Caco-2 (cell line): Measurements from ENCODE around the gene OR6P1. TPM values are rescaled to one million over a fixed set of nuclear protein-coding genes. Genes with fewer than 3 reads are reported as not detected.

Experiments
- BruUV-seq: library from RNA; stranded (reverse); fragments of 400-500 nt; replicated peaks from 2 replicates; lab custom pipeline; 2021; lab: Mats Ljungman, UMichigan
- CTCF ChIA-PET: fragments of 300-600 bp; sonication (Branson Sonifier 250); formaldehyde crosslinking; loops from one replicate; lab custom pipeline; 2022; ENCODE audit warnings: antibody characterized with exemption; lab: Charles Lee
- POLR2A ChIA-PET: fragments of 300-600 bp; sonication (Branson Sonifier 250); formaldehyde crosslinking; loops from one replicate; lab custom pipeline; 2022; ENCODE audit warnings: antibody characterized with exemption; lab: Charles Lee
- DNase-seq, 2 experiments: peaks; one replicate each; pipeline versions ENCODE4 v3.0.0 to v3.0.0-alpha.2; 2020 to 2022
- H3K27me3 ChIP-seq: replicated peaks from 2 replicates; pipeline ENCODE4 v1.6.0; 2011; ENCODE audit warnings: low read length; ENCODE audit not compliant: control insufficient read depth, insufficient read depth
- H3K36me3 ChIP-seq: 2 replicates; pipeline ENCODE4 v1.5.1; 2011; ENCODE audit warnings: low read length; ENCODE audit not compliant: control insufficient read depth, insufficient read depth
- H3K4me1 ChIP-seq: fragments of 250-450 bp; sonication (Bioruptor Pico); 2 replicates; pipeline ENCODE4 v1.5.1; 2020; ENCODE audit warnings: mild to moderate bottlenecking
- H3K4me3 ChIP-seq: 2 replicates; pipeline ENCODE4 v1.5.1; 2011; ENCODE audit warnings: low read depth, mild to moderate bottlenecking, control low read depth, low read length
- H3K9me3 ChIP-seq: fragments of 250-450 bp; sonication (Bioruptor Pico); 2 replicates; pipeline ENCODE4 v1.5.1; 2020; ENCODE audit warnings: mild to moderate bottlenecking, moderate library complexity
- H3K27ac Mint-ChIP-seq: one replicate; pipeline ENCODE4 v1.8.0; 2022; ENCODE audit warnings: mixed read lengths; ENCODE audit not compliant: unreplicated experiment
- H3K27me3 Mint-ChIP-seq: one replicate; pipeline ENCODE4 v1.8.0; 2022; ENCODE audit warnings: mixed read lengths; ENCODE audit not compliant: insufficient read depth, unreplicated experiment
- H3K36me3 Mint-ChIP-seq: one replicate; pipeline ENCODE4 v1.8.0; 2022; ENCODE audit warnings: mild to moderate bottlenecking, mixed read lengths; ENCODE audit not compliant: insufficient read depth, unreplicated experiment
- H3K4me1 Mint-ChIP-seq: one replicate; pipeline ENCODE4 v1.8.0; 2022; ENCODE audit warnings: low read depth, mixed read lengths; ENCODE audit not compliant: unreplicated experiment
- H3K4me3 Mint-ChIP-seq: one replicate; pipeline ENCODE4 v1.8.0; 2022; ENCODE audit warnings: mild to moderate bottlenecking, moderate library complexity, mixed read lengths; ENCODE audit not compliant: unreplicated experiment
- H3K9me3 Mint-ChIP-seq: one replicate; pipeline ENCODE4 v1.8.0; 2022; ENCODE audit warnings: mixed read lengths; ENCODE audit not compliant: unreplicated experiment
- intact Hi-C: fragments of 100-400 bp; cut with micrococcal nuclease; formaldehyde crosslinking; loops from one replicate; pipeline ENCODE4 v1.10.0; 2022; ENCODE audit not compliant: unreplicated experiment
- total RNA-seq: library from RNA; stranded (reverse); gene quantifications from 2 replicates; pipeline ENCODE4 v1.2.3, GENCODE V29; 2022
- TF ChIP-seq, protein P1 (sequence below), 2 experiments: fragments of 200-600 bp in 1 of 2; IDR thresholded peaks; 1 replicate in 1 of 2; 2 replicates in 1 of 2; pipeline versions ENCODE4 v1.5.1 to v1.8.0; 2011 to 2022; ENCODE audit warnings: antibody characterized with exemption in 1 of 2, control low read depth in 1 of 2, inconsistent platforms in 1 of 2, low read depth in 1 of 2, low read length in 1 of 2, mild to moderate bottlenecking in 1 of 2, moderate library complexity in 1 of 2; ENCODE audit not compliant: insufficient read depth in 1 of 2, severe bottlenecking in 1 of 2, unreplicated experiment in 1 of 2

Gene OR6P1
- total RNA-seq, 1 experiment from 2014 or later: not detected

DNA sequence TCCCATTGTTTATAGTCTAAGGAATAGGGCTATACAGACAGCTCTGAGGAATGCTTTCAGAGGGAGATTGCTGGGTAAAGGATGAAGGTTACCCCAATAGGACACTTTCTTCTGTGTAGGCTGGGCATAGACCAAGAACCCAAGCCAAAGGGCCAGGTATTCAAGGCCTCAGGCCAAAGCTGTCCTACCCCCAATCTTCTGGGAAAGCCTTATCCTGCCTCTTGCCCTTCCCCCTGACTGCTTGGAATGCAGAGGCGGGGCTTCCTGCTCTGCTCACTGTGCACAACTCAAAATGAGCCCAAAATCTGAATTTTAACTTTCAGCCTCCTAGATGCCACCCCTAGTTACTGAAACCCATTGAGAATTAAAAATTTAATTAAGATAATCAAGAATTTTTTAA is 36.9 kb upstream of the OR6P1 start:
- TF ChIP-seq, protein P1, sequence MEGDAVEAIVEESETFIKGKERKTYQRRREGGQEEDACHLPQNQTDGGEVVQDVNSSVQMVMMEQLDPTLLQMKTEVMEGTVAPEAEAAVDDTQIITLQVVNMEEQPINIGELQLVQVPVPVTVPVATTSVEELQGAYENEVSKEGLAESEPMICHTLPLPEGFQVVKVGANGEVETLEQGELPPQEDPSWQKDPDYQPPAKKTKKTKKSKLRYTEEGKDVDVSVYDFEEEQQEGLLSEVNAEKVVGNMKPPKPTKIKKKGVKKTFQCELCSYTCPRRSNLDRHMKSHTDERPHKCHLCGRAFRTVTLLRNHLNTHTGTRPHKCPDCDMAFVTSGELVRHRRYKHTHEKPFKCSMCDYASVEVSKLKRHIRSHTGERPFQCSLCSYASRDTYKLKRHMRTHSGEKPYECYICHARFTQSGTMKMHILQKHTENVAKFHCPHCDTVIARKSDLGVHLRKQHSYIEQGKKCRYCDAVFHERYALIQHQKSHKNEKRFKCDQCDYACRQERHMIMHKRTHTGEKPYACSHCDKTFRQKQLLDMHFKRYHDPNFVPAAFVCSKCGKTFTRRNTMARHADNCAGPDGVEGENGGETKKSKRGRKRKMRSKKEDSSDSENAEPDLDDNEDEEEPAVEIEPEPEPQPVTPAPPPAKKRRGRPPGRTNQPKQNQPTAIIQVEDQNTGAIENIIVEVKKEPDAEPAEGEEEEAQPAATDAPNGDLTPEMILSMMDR (IDR thresholded peaks at IDR 0.05; ENCODE audit: insufficient read depth in 1 of 2, low read depth in 1 of 2, low read length in 1 of 2, severe bottlenecking in 1 of 2, unreplicated experiment in 1 of 2): no peak
- CTCF ChIA-PET: no interaction called here

GRCh38 chr1:158604968-158605367 is 34.6 kb upstream of the OR6P1 start, which contains the start of gene OR10Z1:
TSS of gene OR10Z1 (plus strand) at chr1:158605268. CDS start at chr1:158606439, 1,171 bp downstream.
- no peak within 1 kb of the TSS for H3K27ac Mint-ChIP-seq
- Histone ChIP-seq H3K9me3 (no peaks in the 10 kb centered on the region), H3K27me3 (no peaks in the 10 kb centered on the region), H3K4me1 (no peaks in the 10 kb centered on the region), H3K36me3 (no peaks in the 10 kb centered on the region), H3K4me3 (no peak within 1 kb of the TSS)
- H3K27me3 Mint-ChIP-seq: peaks cover 7% of the 10 kb centered on the region
- H3K9me3 Mint-ChIP-seq: no peaks in the 10 kb centered on the region
- no TSS peak for BruUV-seq
- H3K4me3 Mint-ChIP-seq: no peak within 1 kb of the TSS
- no peak for DNase-seq
- H3K36me3 Mint-ChIP-seq: no peaks in the 10 kb centered on the region
- CTCF ChIA-PET: no interaction called here
- POLR2A ChIA-PET: no interaction called here
- no peaks in the 10 kb centered on the region for H3K4me1 Mint-ChIP-seq
- TF ChIP-seq, protein P1 (IDR thresholded peaks at IDR 0.05; ENCODE audit: insufficient read depth in 1 of 2, low read depth in 1 of 2, low read length in 1 of 2, severe bottlenecking in 1 of 2, unreplicated experiment in 1 of 2): no peak
- intact Hi-C loops: no loop called here

More for the DNA sequence above, 36.9 kb upstream of the OR6P1 start:
- Mint-ChIP-seq H3K4me1 (no peaks in the 10 kb centered on the region), H3K27me3 (peaks cover 7% of the 10 kb centered on the region), H3K9me3 (no peaks in the 10 kb centered on the region), H3K27ac (no peak overlapping the region), H3K36me3 (no peaks in the 10 kb centered on the region), H3K4me3 (no peak overlapping the region)
- Histone ChIP-seq H3K27me3 (no peaks in the 10 kb centered on the region), H3K4me3 (no peak overlapping the region), H3K4me1 (no peaks in the 10 kb centered on the region), H3K36me3 (no peaks in the 10 kb centered on the region), H3K9me3 (no peaks in the 10 kb centered on the region)
- BruUV-seq: no TSS peak
- POLR2A ChIA-PET: no interaction called here
- intact Hi-C loops: no loop called here
- no peak for DNase-seq

DNA sequence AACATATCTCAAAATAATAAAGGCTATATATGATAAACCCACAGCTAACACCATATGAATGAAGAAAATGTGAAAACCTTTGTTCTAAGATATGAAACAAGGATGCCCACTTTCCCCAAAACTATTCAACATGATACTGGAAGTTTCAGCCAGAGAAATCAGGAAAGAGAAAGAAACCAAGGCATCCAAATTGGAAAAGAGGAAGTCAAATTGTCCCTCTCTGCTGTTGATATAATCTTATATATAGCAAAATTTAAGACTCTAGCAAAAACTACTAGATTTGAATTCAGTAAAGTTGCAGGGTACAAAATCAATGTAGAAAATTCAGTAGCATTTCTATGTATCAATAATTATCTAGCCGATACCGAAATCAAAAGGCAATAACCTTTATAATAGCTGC is 30.4 kb upstream of the OR6P1 start:
- BruUV-seq: no TSS peak
- H3K27ac Mint-ChIP-seq: no peak overlapping the region
- CTCF ChIA-PET: no interaction called here
- H3K4me3 ChIP-seq: no peak overlapping the region
- H3K36me3 Mint-ChIP-seq: no peaks in the 10 kb centered on the region
- DNase-seq: no peak
- peaks cover 3% of the 10 kb centered on the region for H3K27me3 Mint-ChIP-seq
- POLR2A ChIA-PET: no interaction called here
- intact Hi-C loops: no loop called here
- H3K9me3 Mint-ChIP-seq: peaks cover 20% of the 10 kb centered on the region
- no peak overlapping the region for H3K4me3 Mint-ChIP-seq
- TF ChIP-seq, protein P1 (IDR thresholded peaks at IDR 0.05; ENCODE audit: insufficient read depth in 1 of 2, low read depth in 1 of 2, low read length in 1 of 2, severe bottlenecking in 1 of 2, unreplicated experiment in 1 of 2): no peak
- H3K27me3 ChIP-seq: no peaks in the 10 kb centered on the region
- no peaks in the 10 kb centered on the region for H3K4me1 Mint-ChIP-seq
- H3K4me1 ChIP-seq: no peaks in the 10 kb centered on the region
- no peaks in the 10 kb centered on the region for H3K36me3 ChIP-seq
- no peaks in the 10 kb centered on the region for H3K9me3 ChIP-seq
